GM18502 (cell line): ENCODE measurements around the gene VWA3B.
"Not testable (repeated sequence)": the region's sequence is repeated elsewhere in the genome, so short reads cannot be mapped to it uniquely, and the experiment has no call there.

Source experiments
- ATAC-seq: cut with Tn5 transposase; IDR thresholded peaks from one replicate; pipeline ENCODE4 v1.9.1; 2021; ENCODE audit warnings: mild to moderate bottlenecking; ENCODE audit not compliant: unreplicated experiment, poor library complexity

The VWA3B gene

GRCh38 chr2:98130073-98130472 lies 43.1 kb downstream of the VWA3B start:
- not testable (repeated sequence) for ATAC-seq

GRCh38 chr2:98134172-98135005 lies 47.4 kb downstream of the VWA3B start:
- no peak for ATAC-seq

GRCh38 chr2:98137196-98137595 lies 50.2 kb downstream of the VWA3B start:
- ATAC-seq = no peak

GRCh38 chr2:98138978-98139377 lies 52.0 kb downstream of the VWA3B start:
- not testable (repeated sequence) for ATAC-seq

- no peak for ATAC-seq
Measured at GRCh38 chr2:98140210-98140609, 53.2 kb downstream of the VWA3B start.

- no peak for ATAC-seq
Measured at GRCh38 chr2:98142106-98142791, 55.3 kb downstream of the VWA3B start.

- ATAC-seq = no peak
Measured at GRCh38 chr2:98145070-98145469, 58.1 kb downstream of the VWA3B start.

- ATAC-seq = not testable (repeated sequence)
Measured at GRCh38 chr2:98147900-98148299, 60.9 kb downstream of the VWA3B start.

- ATAC-seq = no peak
Measured at GRCh38 chr2:98148595-98149332, 61.8 kb downstream of the VWA3B start.

- no peak for ATAC-seq
Measured at GRCh38 chr2:98149333-98149697, 62.3 kb downstream of the VWA3B start.

- ATAC-seq = no peak
Measured at GRCh38 chr2:98153481-98153880, 66.5 kb downstream of the VWA3B start.

- ATAC-seq = no peak
Measured at GRCh38 chr2:98155291-98155690, 68.3 kb downstream of the VWA3B start.

- no peak for ATAC-seq
Measured at GRCh38 chr2:98155716-98156115, 68.7 kb downstream of the VWA3B start.

GRCh38 chr2:98156304-98156703 lies 69.3 kb downstream of the VWA3B start:
- no peak for ATAC-seq

- no peak for ATAC-seq
Measured at GRCh38 chr2:98157557-98157956, 70.6 kb downstream of the VWA3B start.

- ATAC-seq = no peak
Measured at GRCh38 chr2:98158305-98158704, 71.3 kb downstream of the VWA3B start.

- no peak for ATAC-seq
Measured at GRCh38 chr2:98160554-98160953, 73.6 kb downstream of the VWA3B start.

- no peak for ATAC-seq
Measured at GRCh38 chr2:98161186-98161585, 74.2 kb downstream of the VWA3B start.

- no peak for ATAC-seq
Measured at GRCh38 chr2:98164256-98164655, 77.3 kb downstream of the VWA3B start.

GRCh38 chr2:98165516-98166071 lies 78.6 kb downstream of the VWA3B start:
- no peak for ATAC-seq

- no peak for ATAC-seq
Measured at GRCh38 chr2:98167916-98168315, 80.9 kb downstream of the VWA3B start.
